HCT116 (cell line): ENCODE measurements around the gene ZP1. TPM values are rescaled to one million over a fixed set of nuclear protein-coding genes. Genes with fewer than 3 reads are reported as not detected.

Source experiments
- ATAC-seq: fragments of 200-7000 bp; cut with Tn5 transposase; 2 replicates; pipeline ENCODE4 v1.9.1; 2020; ENCODE audit warnings: mild to moderate bottlenecking, moderate library complexity
- BruUV-seq: library from RNA; stranded (reverse); fragments of 400-500 nt; replicated peaks from 2 replicates; lab custom pipeline; 2021; lab: Mats Ljungman, UMichigan
- CTCF ChIA-PET: fragments of 300-600 bp; sonication (Branson Sonifier 250); formaldehyde crosslinking; loops from one replicate; lab custom pipeline; 2021; ENCODE audit warnings: antibody characterized with exemption; lab: Charles Lee
- POLR2A ChIA-PET: fragments of 300-600, 350-600 bp; sonication (Branson Sonifier 250); formaldehyde crosslinking; loops from one replicate; lab custom pipeline; 2021; ENCODE audit warnings: antibody characterized with exemption; lab: Charles Lee
- RAD21 ChIA-PET, 2 experiments: fragments of 300-600 bp; sonication (Branson Sonifier 250); formaldehyde crosslinking; loops; one replicate each; lab custom pipeline; 2023; ENCODE audit warnings: low total read pairs in 2 of 2; ENCODE audit not compliant: uncharacterized antibody in 2 of 2, unreplicated experiment in 2 of 2, low non-redundant PET in 1 of 2; lab: Charles Lee
- DNase-seq: peaks from one replicate; pipeline ENCODE4 v3.0.0-alpha.2; 2010; ENCODE audit warnings: low read depth, low spot score
- H2AFZ ChIP-seq: fragments of 200-600 bp; shearing (Covaris generic), sonication (generic); 2 replicates; pipeline ENCODE4 v1.6.1; 2017; ENCODE audit warnings: low read depth, mixed run types, mixed read lengths, antibody characterized with exemption, low read length; ENCODE audit not compliant: poor library complexity, severe bottlenecking
- H3K27ac ChIP-seq: 2 replicates; pipeline ENCODE4 v1.5.1; 2012; ENCODE audit warnings: low read depth, low read length
- H3K27me3 ChIP-seq: fragments of 200-600 bp; sonication (generic); 2 replicates; pipeline ENCODE4 v1.6.1; 2016; ENCODE audit warnings: mixed run types, low read length, mixed read lengths; ENCODE audit not compliant: insufficient read depth
- H3K36me3 ChIP-seq, 2 experiments: fragments of 200-500 bp in 1 of 2; fragments of 200-600 bp in 1 of 2; sonication (Bioruptor generic) in 1 of 2; sonication (generic) in 1 of 2; 2 replicates each; pipeline versions ENCODE4 v1.5.1 to v1.6.1; 2014 to 2016; ENCODE audit warnings: low read length in 2 of 2, inconsistent platforms in 1 of 2, mixed read lengths in 1 of 2, mixed run types in 1 of 2; ENCODE audit not compliant: insufficient read depth in 2 of 2, control insufficient read depth in 1 of 2
- H3K4me1 ChIP-seq, 2 experiments: fragments of 200-600 bp in 1 of 2; sonication (generic) in 1 of 2; 2 replicates each; pipeline versions ENCODE4 v1.5.1 to v1.6.1; 2012 to 2017; ENCODE audit warnings: low read length in 2 of 2, inconsistent platforms in 1 of 2, mild to moderate bottlenecking in 1 of 2, mixed read lengths in 1 of 2, mixed run types in 1 of 2, moderate library complexity in 1 of 2; ENCODE audit not compliant: insufficient read depth in 2 of 2, control insufficient read depth in 1 of 2
- H3K4me2 ChIP-seq: fragments of 200-600 bp; sonication (generic); 2 replicates; pipeline ENCODE4 v1.6.1; 2017; ENCODE audit warnings: mixed run types, low read length, mixed read lengths
- H3K4me3 ChIP-seq, 2 experiments: fragments of 200-600 bp in 1 of 2; sonication (generic) in 1 of 2; replicated peaks in 1 of 2; 2 replicates each; pipeline ENCODE4 v1.5.1; 2011 to 2016; ENCODE audit warnings: low read length in 2 of 2, control low read depth in 1 of 2, low read depth in 1 of 2, mild to moderate bottlenecking in 1 of 2, mixed read lengths in 1 of 2, mixed run types in 1 of 2
- H3K79me2 ChIP-seq: fragments of 200-600 bp; sonication (generic); 2 replicates; pipeline ENCODE4 v1.6.1; 2017; ENCODE audit warnings: mild to moderate bottlenecking, mixed run types, low read length, moderate library complexity, mixed read lengths; ENCODE audit not compliant: insufficient read depth
- H3K9ac ChIP-seq: fragments of 200-600 bp; sonication (generic); 2 replicates; pipeline ENCODE4 v1.6.1; 2016; ENCODE audit warnings: low read length, mixed read lengths
- H3K9me2 ChIP-seq: fragments of 200-600 bp; sonication (generic), shearing (Covaris generic); 2 replicates; pipeline ENCODE4 v1.6.1; 2017; ENCODE audit warnings: mixed run types, mild to moderate bottlenecking, moderate library complexity; ENCODE audit not compliant: insufficient read depth
- H3K9me3 ChIP-seq, 2 experiments: fragments of 200-500 bp in 1 of 2; fragments of 200-600 bp in 1 of 2; sonication (Bioruptor generic) in 1 of 2; sonication (generic) in 1 of 2; 2 replicates each; pipeline ENCODE4 v1.6.1; 2014 to 2017; ENCODE audit warnings: low read length in 2 of 2, mixed read lengths in 2 of 2, inconsistent platforms in 1 of 2, low read depth in 1 of 2, mild to moderate bottlenecking in 1 of 2, mixed run types in 1 of 2, moderate library complexity in 1 of 2; ENCODE audit not compliant: control insufficient read depth in 1 of 2, insufficient read depth in 1 of 2
- H4K20me1 ChIP-seq: fragments of 200-600 bp; sonication (generic), shearing (Covaris generic); 2 replicates; pipeline ENCODE4 v1.6.1; 2017; ENCODE audit warnings: mixed run types, mild to moderate bottlenecking, moderate library complexity; ENCODE audit not compliant: insufficient read depth
- CEBPB ChIP-seq: IDR thresholded peaks from 2 replicates; pipeline ENCODE4 v1.6.1; 2012; ENCODE audit warnings: low read depth
- CTCF ChIP-seq, 3 experiments: fragments of 200-600 bp in 1 of 3; sonication (generic) in 1 of 3; IDR thresholded peaks in 2 of 3; conservative IDR thresholded peaks in 1 of 3; 2 replicates each; pipeline ENCODE4 v1.5.1; 2012 to 2017; ENCODE audit warnings: low read depth in 2 of 3, low read length in 2 of 3, antibody characterized with exemption in 1 of 3, borderline replicate concordance in 1 of 3, control low read depth in 1 of 3, mild to moderate bottlenecking in 1 of 3, mixed read lengths in 1 of 3, mixed run types in 1 of 3, moderate library complexity in 1 of 3; ENCODE audit not compliant: insufficient read depth in 1 of 3
- EZH2 ChIP-seq: fragments of 200-600 bp; sonication (generic); IDR thresholded peaks from 2 replicates; pipeline ENCODE4 v1.6.1; 2017; ENCODE audit warnings: antibody characterized with exemption, mixed run types
- SIN3A ChIP-seq: IDR thresholded peaks from 2 replicates; pipeline ENCODE4 v1.6.1; 2012; ENCODE audit warnings: low read depth
- YY1 ChIP-seq: IDR thresholded peaks from 2 replicates; pipeline ENCODE4 v1.6.1; 2011; ENCODE audit warnings: low read length, low read depth, moderate library complexity, mild to moderate bottlenecking; ENCODE audit not compliant: insufficient replicate concordance; ENCODE audit errors: extremely low read depth
- intact Hi-C: fragments of 100-400 bp; cut with micrococcal nuclease; formaldehyde crosslinking; loops from 2 replicates; pipeline ENCODE4 v1.10.0; 2022
- total RNA-seq: library from RNA; stranded (reverse); gene quantifications from one replicate; pipeline ENCODE4 v1.2.1, GENCODE V29; 2021; ENCODE audit not compliant: unreplicated experiment

ZP1 gene
- total RNA-seq, 1 experiment from 2014 or later: not detected

GRCh38 chr11:60918939-60919265, 51.6 kb downstream of the ZP1 start:
- H3K4me1 ChIP-seq: peaks cover 29 to 65% of the 10 kb centered on the region in 2 experiments
- H3K9ac ChIP-seq: peak overlapping the region; percentile 9; the same call in 1 of the 2 replicates
- peak overlapping the region; percentile 61 for H3K4me2 ChIP-seq
- POLR2A ChIA-PET: no interaction called here
- intact Hi-C loops: loop anchor here (10.0 kb wide), 1 partner anchor 266 kb away; no protein-coding TSS in a partner anchor
- H3K27ac ChIP-seq: no peak overlapping the region
- ATAC-seq: no peak
- peaks cover 9 to 23% of the 10 kb centered on the region in 2 experiments; a peak in 2 of 4 replicates for H3K36me3 ChIP-seq
- no TSS peak for BruUV-seq
- no peaks in the 10 kb centered on the region for H3K9me3 ChIP-seq
- no peaks in the 10 kb centered on the region; the same call in 1 of the 2 replicates for H4K20me1 ChIP-seq
- CTCF ChIA-PET: interaction anchor here (1.4 kb wide), 1 partner anchor 20 kb away, joined by 6 read pairs; no protein-coding TSS in a partner anchor
- H2AFZ ChIP-seq: no peak overlapping the region
- H3K9me2 ChIP-seq: no peaks in the 10 kb centered on the region
- no peak for DNase-seq
- no peak overlapping the region for H3K4me3 ChIP-seq
- H3K79me2 ChIP-seq: peaks cover 57% of the 10 kb centered on the region
- no peaks in the 10 kb centered on the region for H3K27me3 ChIP-seq
- RAD21 ChIA-PET: no interaction called here
- no peak for TF ChIP-seq SIN3A

GRCh38 chr11:60919320-60919719, 52.0 kb downstream of the ZP1 start:
- no peak for ATAC-seq
- H3K4me2 ChIP-seq: peak overlapping the region; percentile 61
- intact Hi-C loops: loop anchor here (10.0 kb wide), 1 partner anchor 265 kb away; no protein-coding TSS in a partner anchor
- peaks cover 56% of the 10 kb centered on the region for H3K79me2 ChIP-seq
- no peak overlapping the region for H3K9ac ChIP-seq
- peaks cover 9 to 23% of the 10 kb centered on the region in 2 experiments; a peak in 2 of 4 replicates for H3K36me3 ChIP-seq
- H3K27ac ChIP-seq: no peak overlapping the region
- POLR2A ChIA-PET: no interaction called here
- peaks cover 30 to 63% of the 10 kb centered on the region in 2 experiments for H3K4me1 ChIP-seq
- no peaks in the 10 kb centered on the region for H3K27me3 ChIP-seq
- no peaks in the 10 kb centered on the region; the same call in 1 of the 2 replicates for H4K20me1 ChIP-seq
- CTCF ChIA-PET: interaction anchor here (1.4 kb wide), 1 partner anchor 20 kb away, joined by 6 read pairs; no protein-coding TSS in a partner anchor
- TF ChIP-seq EZH2 (no peak), CEBPB (no peak), CTCF (IDR thresholded peaks at IDR 0.05 in 2 of 3, conservative IDR thresholded peaks at IDR 0.05 in 1 of 3; ENCODE audit: borderline replicate concordance in 1 of 3, insufficient read depth in 1 of 3, low read depth in 2 of 3, low read length in 2 of 3) (no peak), YY1 (no peak)
- BruUV-seq: no TSS peak
- no peak overlapping the region for H3K4me3 ChIP-seq
- no peaks in the 10 kb centered on the region for H3K9me3 ChIP-seq
- RAD21 ChIA-PET: no interaction called here
- H3K9me2 ChIP-seq: no peaks in the 10 kb centered on the region
- no peak for DNase-seq
- no peak overlapping the region for H2AFZ ChIP-seq
